Neural progenitor cell (in vitro differentiated cells): ENCODE measurements around the gene INPPL1.

Experiments
- EZH2 ChIP-seq: fragments of 200-600 bp; sonication (generic); IDR thresholded peaks from 2 replicates; pipeline ENCODE4 v1.6.1; 2017; ENCODE audit warnings: antibody characterized with exemption, mild to moderate bottlenecking, moderate library complexity
- TF ChIP-seq, protein P1 (sequence below): fragments of 200-600 bp; sonication (generic); IDR thresholded peaks from 2 replicates; pipeline ENCODE4 v1.5.1; 2017; ENCODE audit warnings: antibody characterized with exemption, mild to moderate bottlenecking

DNA sequence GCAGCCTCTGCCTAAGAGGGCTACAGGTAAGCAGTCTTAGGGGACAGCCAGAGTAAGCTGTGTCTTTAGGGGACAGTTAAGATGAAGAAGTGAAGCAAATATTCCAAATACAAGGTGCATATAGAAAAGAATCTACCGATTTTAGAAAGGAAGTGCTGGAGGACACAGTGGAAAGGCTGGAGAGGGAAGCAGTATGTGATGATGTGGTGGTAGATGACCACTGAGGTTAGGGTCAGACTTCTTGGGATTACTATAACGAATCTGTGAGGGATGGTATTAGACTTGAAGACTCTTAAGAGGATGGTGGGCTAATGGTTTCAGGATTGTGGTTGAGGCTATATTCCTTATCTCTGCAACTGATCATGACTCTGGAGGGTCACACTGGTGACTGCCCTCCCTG, 59.4 kb downstream of the INPPL1 start:
- TF ChIP-seq, protein P1, sequence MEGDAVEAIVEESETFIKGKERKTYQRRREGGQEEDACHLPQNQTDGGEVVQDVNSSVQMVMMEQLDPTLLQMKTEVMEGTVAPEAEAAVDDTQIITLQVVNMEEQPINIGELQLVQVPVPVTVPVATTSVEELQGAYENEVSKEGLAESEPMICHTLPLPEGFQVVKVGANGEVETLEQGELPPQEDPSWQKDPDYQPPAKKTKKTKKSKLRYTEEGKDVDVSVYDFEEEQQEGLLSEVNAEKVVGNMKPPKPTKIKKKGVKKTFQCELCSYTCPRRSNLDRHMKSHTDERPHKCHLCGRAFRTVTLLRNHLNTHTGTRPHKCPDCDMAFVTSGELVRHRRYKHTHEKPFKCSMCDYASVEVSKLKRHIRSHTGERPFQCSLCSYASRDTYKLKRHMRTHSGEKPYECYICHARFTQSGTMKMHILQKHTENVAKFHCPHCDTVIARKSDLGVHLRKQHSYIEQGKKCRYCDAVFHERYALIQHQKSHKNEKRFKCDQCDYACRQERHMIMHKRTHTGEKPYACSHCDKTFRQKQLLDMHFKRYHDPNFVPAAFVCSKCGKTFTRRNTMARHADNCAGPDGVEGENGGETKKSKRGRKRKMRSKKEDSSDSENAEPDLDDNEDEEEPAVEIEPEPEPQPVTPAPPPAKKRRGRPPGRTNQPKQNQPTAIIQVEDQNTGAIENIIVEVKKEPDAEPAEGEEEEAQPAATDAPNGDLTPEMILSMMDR, result no peak
- no peak for TF ChIP-seq EZH2
